BLaER1 treated with 17β-estradiol and CSF1 and Interleukin-3, amounts not matched to agents 10 nM and 100 nM (cell line): Measurements from ENCODE around the gene DDR2.

Experiments
- H3K27ac ChIP-seq, 11 experiments: shearing (Covaris generic); formaldehyde crosslinking; 2 replicates each; pipeline ENCODE4 v1.8.1; 2022
- H3K27me3 ChIP-seq, 11 experiments: shearing (Covaris generic); formaldehyde crosslinking; 2 replicates each; pipeline ENCODE4 v1.8.1; 2022
- H3K36me3 ChIP-seq, 11 experiments: shearing (Covaris generic); formaldehyde crosslinking; 2 replicates each; pipeline ENCODE4 v1.8.1; 2022
- H3K4me1 ChIP-seq, 10 experiments: shearing (Covaris generic); formaldehyde crosslinking; 2 replicates each; pipeline ENCODE4 v1.8.1; 2022
- H3K4me2 ChIP-seq, 11 experiments: shearing (Covaris generic); formaldehyde crosslinking; 2 replicates each; pipeline ENCODE4 v1.8.1; 2022
- H3K4me3 ChIP-seq, 10 experiments: shearing (Covaris generic); formaldehyde crosslinking; 2 replicates each; pipeline ENCODE4 v1.8.1; 2022
- H3K9ac ChIP-seq, 11 experiments: shearing (Covaris generic); formaldehyde crosslinking; 2 replicates each; pipeline ENCODE4 v1.8.1; 2022
- H3K9me3 ChIP-seq, 11 experiments: shearing (Covaris generic); formaldehyde crosslinking; replicated peaks in 1 of 11; 2 replicates each; pipeline ENCODE4 v1.8.1; 2022
- H4K20me1 ChIP-seq, 11 experiments: shearing (Covaris generic); formaldehyde crosslinking; 2 replicates each; pipeline ENCODE4 v1.8.1; 2022
- Cebpa-rat ChIP-seq, 11 experiments: shearing (Covaris generic); IDR thresholded peaks; 2 replicates each; pipeline ENCODE4 v1.8.1; 2022

Gene DDR2

GRCh38 chr1:162626761-162627160, 5.5 kb upstream of the DDR2 start:
- Histone ChIP-seq H3K4me1 (no peaks in the 10 kb centered on the region), H3K9ac (no peak overlapping the region), H3K27me3 (no peaks in the 10 kb centered on the region), H3K27ac (no peak overlapping the region), H4K20me1 (no peaks in the 10 kb centered on the region), H3K4me3 (no peak overlapping the region), H3K36me3 (no peaks in the 10 kb centered on the region), H3K4me2 (no peak overlapping the region), H3K9me3 (no peaks in the 10 kb centered on the region)
- no peak for TF ChIP-seq Cebpa-rat (IDR thresholded peaks at IDR 0.05)

GRCh38 chr1:162627662-162628296, 4.5 kb upstream of the DDR2 start:
- Histone ChIP-seq H3K36me3 (no peaks in the 10 kb centered on the region), H4K20me1 (no peaks in the 10 kb centered on the region), H3K4me1 (no peaks in the 10 kb centered on the region), H3K4me2 (no peak overlapping the region), H3K4me3 (no peak overlapping the region), H3K27me3 (no peaks in the 10 kb centered on the region), H3K27ac (no peak overlapping the region), H3K9me3 (no peaks in the 10 kb centered on the region), H3K9ac (no peak overlapping the region)
- no peak for TF ChIP-seq Cebpa-rat (IDR thresholded peaks at IDR 0.05)

GRCh38 chr1:162629077-162629627, 3.1 kb upstream of the DDR2 start:
- no peak overlapping the region for H3K9ac ChIP-seq
- H3K9me3 ChIP-seq, result no peaks in the 10 kb centered on the region
- no peak overlapping the region for H3K4me2 ChIP-seq

GRCh38 chr1:162629651-162630050, 2.6 kb upstream of the DDR2 start:
- Histone ChIP-seq H3K4me2 (no peak overlapping the region), H4K20me1 (no peaks in the 10 kb centered on the region), H3K9me3 (no peaks in the 10 kb centered on the region), H3K9ac (no peak overlapping the region), H3K27me3 (no peaks in the 10 kb centered on the region), H3K27ac (no peak overlapping the region), H3K4me1 (no peaks in the 10 kb centered on the region), H3K36me3 (no peaks in the 10 kb centered on the region), H3K4me3 (no peak overlapping the region)
- TF ChIP-seq Cebpa-rat (IDR thresholded peaks at IDR 0.05), result no peak

More at GRCh38 chr1:162629077-162629627, 3.1 kb upstream of the DDR2 start:
- no peak for TF ChIP-seq Cebpa-rat (IDR thresholded peaks at IDR 0.05)
- Histone ChIP-seq H4K20me1 (no peaks in the 10 kb centered on the region), H3K4me3 (no peak overlapping the region; a peak in 1 of 20 replicates), H3K36me3 (no peaks in the 10 kb centered on the region), H3K27me3 (no peaks in the 10 kb centered on the region), H3K4me1 (no peaks in the 10 kb centered on the region), H3K27ac (no peak overlapping the region)

GRCh38 chr1:162631546-162632191, 595 bp upstream of the DDR2 start:
- no peak overlapping the region for H3K4me2 ChIP-seq
- TF ChIP-seq Cebpa-rat (IDR thresholded peaks at IDR 0.05), result no peak
- no peak overlapping the region for H3K27ac ChIP-seq
- no peaks in the 10 kb centered on the region for H3K4me1 ChIP-seq
- no peak overlapping the region for H3K9ac ChIP-seq
- no peaks in the 10 kb centered on the region for H3K36me3 ChIP-seq
- no peaks in the 10 kb centered on the region for H3K27me3 ChIP-seq
- no peak overlapping the region for H3K4me3 ChIP-seq
- H3K9me3 ChIP-seq, result no peaks in the 10 kb centered on the region
- H4K20me1 ChIP-seq, result no peaks in the 10 kb centered on the region

- Histone ChIP-seq H3K4me1 (no peaks in the 10 kb centered on the region), H3K9me3 (no peaks in the 10 kb centered on the region), H3K27ac (no peak overlapping the region), H3K36me3 (no peaks in the 10 kb centered on the region), H3K4me3 (no peak overlapping the region), H3K9ac (no peak overlapping the region), H4K20me1 (no peaks in the 10 kb centered on the region), H3K27me3 (no peaks in the 10 kb centered on the region), H3K4me2 (no peak overlapping the region)
- no peak for TF ChIP-seq Cebpa-rat (IDR thresholded peaks at IDR 0.05)
Observed at GRCh38 chr1:162632698-162633080, 425 bp downstream of the DDR2 start.

- H3K4me3 ChIP-seq, result no peak overlapping the region
- no peaks in the 10 kb centered on the region for H3K4me1 ChIP-seq
- H3K27ac ChIP-seq, result no peak overlapping the region
- no peaks in the 10 kb centered on the region for H4K20me1 ChIP-seq
- H3K36me3 ChIP-seq, result no peaks in the 10 kb centered on the region
- no peak overlapping the region for H3K9ac ChIP-seq
- TF ChIP-seq Cebpa-rat (IDR thresholded peaks at IDR 0.05), result no peak
- no peaks in the 10 kb centered on the region for H3K27me3 ChIP-seq
- H3K9me3 ChIP-seq, result no peaks in the 10 kb centered on the region
- H3K4me2 ChIP-seq, result no peak overlapping the region
Observed at GRCh38 chr1:162633081-162633762, 958 bp downstream of the DDR2 start.

- H3K4me3 ChIP-seq, result no peak overlapping the region
- TF ChIP-seq Cebpa-rat (IDR thresholded peaks at IDR 0.05), result no peak
- no peaks in the 10 kb centered on the region for H3K27me3 ChIP-seq
- H3K4me1 ChIP-seq, result no peaks in the 10 kb centered on the region
- H3K9ac ChIP-seq, result no peak overlapping the region
- H4K20me1 ChIP-seq, result no peaks in the 10 kb centered on the region
- H3K36me3 ChIP-seq, result no peaks in the 10 kb centered on the region
- H3K27ac ChIP-seq, result no peak overlapping the region
- no peaks in the 10 kb centered on the region for H3K9me3 ChIP-seq
- no peak overlapping the region for H3K4me2 ChIP-seq
Observed at GRCh38 chr1:162635418-162635817, 3.2 kb downstream of the DDR2 start.

GRCh38 chr1:162639718-162640117, 7.5 kb downstream of the DDR2 start:
- H3K27me3 ChIP-seq, result no peaks in the 10 kb centered on the region
- no peaks in the 10 kb centered on the region for H3K9me3 ChIP-seq
- no peak for TF ChIP-seq Cebpa-rat (IDR thresholded peaks at IDR 0.05)
- H3K36me3 ChIP-seq, result no peaks in the 10 kb centered on the region
- H3K4me3 ChIP-seq, result no peak overlapping the region
- H3K4me1 ChIP-seq, result no peaks in the 10 kb centered on the region
- H3K4me2 ChIP-seq, result no peak overlapping the region
- no peak overlapping the region for H3K27ac ChIP-seq
- no peak overlapping the region for H3K9ac ChIP-seq
- H4K20me1 ChIP-seq, result no peaks in the 10 kb centered on the region
